Epidermal melanocyte (primary cell): Measurements from ENCODE around the gene UPB1.

Experiments
- DNase-seq: peaks from one replicate; pipeline ENCODE4 v3.0.0; 2011; ENCODE audit warnings: low spot score; ENCODE audit not compliant: insufficient read length

The UPB1 gene

GRCh38 chr22:24494528-24495364 lies at the start of gene UPB1:
TSS of gene UPB1 (plus strand) at chr22:24495332. CDS start at chr22:24495404, 72 bp downstream.
- DNase-seq: no peak

DNA sequence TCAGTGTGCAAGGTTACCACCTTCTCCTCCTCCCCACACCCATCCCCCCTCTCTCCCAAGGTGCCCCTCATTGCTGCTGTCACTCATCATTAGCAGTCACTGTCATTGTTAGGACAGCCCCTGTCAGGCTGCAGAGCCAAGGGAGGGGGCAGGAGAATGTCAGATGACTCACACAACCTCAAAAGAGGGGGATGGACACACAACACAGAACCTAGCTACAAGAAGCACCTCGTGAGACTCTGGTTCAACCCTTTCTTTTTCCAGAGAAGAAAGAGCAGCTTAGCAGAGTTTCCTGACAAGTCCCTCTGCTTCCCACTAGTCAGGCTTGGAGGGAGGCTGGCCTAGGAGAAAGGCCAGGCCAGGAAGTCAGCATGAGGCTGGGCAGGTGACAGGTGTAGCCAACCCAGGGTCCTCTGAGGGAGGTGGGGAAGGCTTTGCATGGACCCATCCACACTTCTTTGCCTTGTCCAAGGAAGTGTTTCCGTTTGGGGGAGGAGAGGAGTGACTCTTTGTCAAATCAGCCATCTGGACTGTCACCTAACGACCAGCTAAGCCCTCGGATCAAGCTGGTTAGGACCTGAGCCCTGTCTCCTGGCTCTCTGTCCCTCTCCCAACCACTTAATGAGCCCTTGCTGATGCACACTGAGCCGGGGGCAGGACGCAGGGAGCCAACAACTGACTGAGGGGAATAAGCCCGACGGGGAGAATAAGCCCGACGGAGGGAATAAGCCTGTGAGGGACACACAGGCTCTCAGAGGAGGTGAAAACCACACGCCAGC lies 49.5 kb upstream of the UPB1 start:
- DNase-seq: peak; percentile 12

DNA sequence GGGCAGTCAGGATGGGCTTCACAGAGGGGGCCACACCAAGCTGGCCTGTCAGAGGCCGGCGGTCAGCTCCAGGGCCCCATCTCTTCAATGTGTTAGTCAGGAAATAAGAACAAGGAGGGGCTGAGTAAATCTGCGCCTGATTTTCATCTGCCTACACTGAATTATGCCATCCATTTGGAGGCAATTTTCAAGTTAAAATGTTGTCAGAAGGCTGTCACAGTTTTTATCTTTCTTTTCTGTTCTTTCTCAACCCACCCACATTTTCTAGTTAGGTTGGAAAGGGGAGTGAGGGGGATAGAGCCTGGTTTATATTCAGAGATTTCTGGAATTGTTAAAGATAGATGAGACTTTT lies 48.9 kb upstream of the UPB1 start:
- no peak for DNase-seq

DNA sequence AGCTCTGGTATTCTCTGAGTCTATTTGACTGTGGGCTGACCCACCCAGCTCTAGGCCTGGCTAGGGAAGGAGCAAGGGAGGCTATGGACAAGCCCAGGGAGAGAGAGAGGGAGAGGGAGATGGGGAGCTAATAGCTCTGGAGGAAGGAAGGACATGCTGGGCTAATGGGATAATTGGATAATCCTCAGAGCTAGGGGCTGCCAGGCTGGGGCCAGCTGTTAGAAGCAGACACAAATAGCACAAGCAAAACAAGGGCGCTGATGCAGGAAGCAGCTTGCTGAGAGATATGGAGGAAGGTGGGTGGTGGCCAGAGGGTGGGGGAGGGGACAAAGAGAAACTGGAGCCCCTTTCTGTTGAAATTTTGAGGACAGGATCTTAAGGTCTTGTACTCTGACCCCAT lies 44.5 kb upstream of the UPB1 start:
- no peak for DNase-seq

DNA sequence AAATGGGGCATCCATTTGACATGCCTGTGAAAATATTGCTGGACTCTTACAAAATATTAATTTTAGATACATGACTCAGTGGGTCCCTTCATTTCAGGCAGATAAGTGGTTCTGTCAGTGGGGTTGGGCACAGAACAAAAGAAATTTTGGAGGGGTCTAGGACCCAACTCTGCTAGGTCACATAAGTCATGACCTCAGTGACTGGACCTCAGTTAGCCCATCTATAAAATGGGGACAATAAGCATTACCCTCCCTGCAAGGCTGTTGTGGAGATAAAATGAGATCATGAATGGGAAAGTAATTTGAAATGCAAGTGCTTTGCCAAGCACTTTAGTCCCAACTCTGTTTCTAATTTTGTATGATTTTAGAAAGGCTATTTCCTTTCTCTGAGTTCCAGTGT lies 44.0 kb upstream of the UPB1 start:
- DNase-seq: no peak

DNA sequence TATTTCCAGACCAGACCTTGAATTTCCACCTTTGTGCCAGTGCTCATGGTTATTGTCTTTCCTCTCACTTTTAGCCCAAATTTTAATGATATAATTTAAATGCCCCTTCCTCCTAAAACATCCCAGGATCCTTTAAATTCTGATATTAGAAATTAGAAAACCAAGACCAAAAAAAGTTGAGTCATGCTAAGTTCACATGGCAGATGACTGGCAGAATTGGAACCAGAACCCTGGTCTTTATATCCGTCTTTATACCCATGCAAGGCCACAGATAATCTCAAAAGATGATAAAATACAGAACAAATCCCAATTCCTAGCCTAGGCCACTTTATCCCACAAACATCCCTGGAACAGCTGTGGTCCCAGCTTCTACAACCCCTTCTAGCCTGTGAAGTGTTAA lies 41.3 kb upstream of the UPB1 start:
- DNase-seq: no peak

DNA sequence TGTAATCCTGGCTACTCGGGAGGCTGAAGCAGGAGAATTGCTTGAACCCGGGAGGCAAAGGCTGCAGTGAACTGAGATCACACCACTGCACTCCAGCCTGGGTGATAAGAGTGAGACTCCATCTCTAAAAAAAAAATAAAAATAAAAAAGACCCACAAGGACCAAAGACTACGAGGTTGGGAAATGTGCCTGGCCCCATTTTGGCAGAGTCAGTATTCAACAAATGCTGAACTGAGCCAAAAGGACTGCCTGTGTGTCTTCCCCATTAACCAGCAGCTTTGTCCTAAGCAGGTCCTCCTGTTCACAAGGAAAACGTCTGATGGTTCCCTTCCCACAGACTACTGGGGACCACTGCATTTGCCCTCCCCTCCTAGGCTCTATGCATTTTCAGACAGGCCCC lies 40.1 kb upstream of the UPB1 start:
- no peak for DNase-seq

- DNase-seq: no peak
These were observed 39.2 kb upstream of the UPB1 start for GRCh38 chr22:24455751-24456426.

DNA sequence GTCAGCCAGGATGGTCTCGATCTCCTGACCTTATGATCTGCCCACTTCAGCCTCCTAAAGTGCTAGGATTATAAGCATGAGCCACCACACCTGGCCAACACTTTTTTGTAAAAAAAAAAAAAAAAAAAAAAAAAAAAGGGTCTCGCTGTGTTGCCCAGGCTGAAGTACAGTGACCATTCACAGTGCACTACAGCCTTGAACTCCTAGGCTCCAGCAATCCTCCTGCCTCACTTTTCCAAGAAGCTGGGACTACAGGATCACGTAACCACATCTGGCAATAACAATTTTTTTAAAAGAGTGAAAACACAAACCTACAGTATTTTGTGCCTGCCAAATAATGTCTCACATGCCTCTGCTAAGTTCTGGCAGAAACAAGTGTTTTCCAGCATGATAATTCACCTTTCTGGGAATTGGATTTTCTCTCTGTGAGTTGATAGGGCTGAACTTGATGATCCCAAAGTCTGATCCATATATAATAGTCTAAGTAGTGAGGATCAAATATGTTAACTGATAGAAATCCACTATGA lies 37.2 kb upstream of the UPB1 start:
- DNase-seq: no peak

DNA sequence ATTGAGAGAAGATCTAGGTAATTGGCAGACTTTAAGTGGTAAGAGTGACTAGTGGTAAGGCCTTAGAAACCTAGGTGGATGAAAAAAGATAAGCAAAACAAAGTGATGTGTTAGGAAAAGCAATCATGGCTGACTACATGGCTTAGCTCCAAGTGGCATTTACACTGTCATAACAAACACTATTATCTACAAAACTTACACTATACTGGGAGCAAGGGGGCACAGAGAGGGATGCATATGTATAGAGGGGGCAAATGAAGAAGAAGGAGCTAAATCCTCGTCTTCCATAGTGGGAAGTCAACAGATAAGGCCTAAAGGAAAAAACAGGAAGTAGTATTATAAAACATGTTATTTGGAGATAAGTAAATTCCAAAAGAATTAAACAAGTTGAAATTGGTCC lies 35.2 kb upstream of the UPB1 start:
- no peak for DNase-seq

GRCh38 chr22:24460418-24461089 lies 34.6 kb upstream of the UPB1 start:
- no peak for DNase-seq

- DNase-seq: no peak
These were observed 31.9 kb upstream of the UPB1 start for GRCh38 chr22:24463071-24463760.

GRCh38 chr22:24465566-24465965 lies 29.6 kb upstream of the UPB1 start:
- no peak for DNase-seq

GRCh38 chr22:24465975-24466374 lies 29.2 kb upstream of the UPB1 start:
- DNase-seq: no peak

DNA sequence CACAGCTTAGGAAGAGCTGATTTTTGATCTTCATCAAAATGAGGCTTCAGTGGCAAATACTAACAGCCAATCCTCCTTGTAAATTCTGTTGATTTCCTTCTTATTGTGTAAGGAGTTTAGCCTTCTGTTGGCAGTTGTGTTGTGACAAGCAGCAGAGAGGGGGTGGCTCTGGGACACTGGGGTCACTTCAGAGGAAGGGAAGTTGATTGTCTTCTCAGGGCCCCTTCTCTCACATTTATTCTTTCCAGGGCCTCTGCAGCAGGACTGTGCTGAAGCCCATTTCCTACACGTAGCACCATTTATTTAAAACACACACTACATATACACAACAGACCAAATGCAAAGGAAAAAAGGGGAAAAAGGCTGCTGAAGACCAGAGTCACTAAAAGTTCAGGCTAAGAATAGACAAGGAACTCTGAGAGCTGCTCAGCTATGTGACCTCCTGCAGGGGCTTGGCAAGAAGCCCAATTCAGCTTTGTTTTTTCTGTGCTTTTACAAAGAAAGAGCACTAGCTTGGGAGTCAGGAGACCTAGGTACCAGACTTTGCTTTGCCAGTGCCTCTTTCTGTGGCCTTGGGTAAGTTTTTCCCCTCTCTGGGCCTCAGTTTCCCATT lies 28.3 kb upstream of the UPB1 start:
- no peak for DNase-seq

GRCh38 chr22:24467340-24467739 lies 27.8 kb upstream of the UPB1 start:
- no peak for DNase-seq

DNA sequence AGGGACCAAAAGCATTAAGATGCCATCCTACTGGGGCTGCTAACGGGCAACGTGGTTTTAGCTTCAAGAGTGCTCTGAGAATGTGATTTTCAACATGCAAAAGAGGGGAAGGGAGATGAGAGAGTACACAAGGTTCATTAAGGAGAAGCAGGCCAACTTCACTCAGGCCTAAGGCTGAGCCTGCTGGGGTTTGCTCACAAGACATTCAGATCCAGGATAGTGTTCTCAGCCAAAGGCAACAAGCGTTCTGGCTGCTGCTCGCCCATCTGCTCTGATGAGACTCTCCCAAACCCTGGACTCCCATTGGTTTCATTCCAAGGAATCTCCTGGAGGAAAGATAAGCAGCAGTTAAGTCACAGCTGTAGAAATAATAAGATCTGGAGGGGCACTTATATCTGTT lies 23.6 kb upstream of the UPB1 start:
- no peak for DNase-seq

GRCh38 chr22:24473284-24473683 lies 21.8 kb upstream of the UPB1 start:
- DNase-seq: no peak

GRCh38 chr22:24474221-24474620 lies 20.9 kb upstream of the UPB1 start:
- no peak for DNase-seq

GRCh38 chr22:24474649-24475255 lies 20.4 kb upstream of the UPB1 start:
- no peak for DNase-seq
